Ascending aorta (tissue), 2 donors: Measurements from ENCODE around the gene EMX2. TPM values are rescaled to one million over a fixed set of nuclear protein-coding genes. Genes with fewer than 3 reads are reported as not detected.
"Not testable (repeated sequence)": the region's sequence is repeated elsewhere in the genome, so short reads cannot be mapped to it uniquely, and the experiment has no call there.

ENCODE experiments used
- DNase-seq, 2 donors: peaks; one replicate each; pipeline ENCODE4 v3.0.0-alpha.2; 2019; ENCODE audit warnings: low spot score in 2 of 2
- H3K27ac ChIP-seq, 2 donors: fragments of 200-600 bp; sonication (generic); one replicate each; pipeline ENCODE4 v1.5.1; 2016 to 2017; ENCODE audit warnings: mild to moderate bottlenecking in 1 of 2
- H3K27me3 ChIP-seq: fragments of 200-600 bp; sonication (generic); one replicate; pipeline ENCODE4 v1.5.1; 2017
- H3K36me3 ChIP-seq, 2 donors: fragments of 200-600 bp; sonication (generic); one replicate each; pipeline ENCODE4 v1.5.1; 2016
- H3K4me1 ChIP-seq, 2 donors: fragments of 200-600 bp; sonication (generic); one replicate each; pipeline ENCODE4 v1.5.1; 2016 to 2017; ENCODE audit warnings: mild to moderate bottlenecking in 1 of 2
- H3K4me3 ChIP-seq, 2 donors: fragments of 200-600 bp; sonication (generic); one replicate each; pipeline ENCODE4 v1.5.1; 2016 to 2017; ENCODE audit warnings: mild to moderate bottlenecking in 1 of 2
- H3K9me3 ChIP-seq, 2 donors: fragments of 200-600 bp; sonication (generic); one replicate each; pipeline ENCODE4 v1.5.1; 2016
- CTCF ChIP-seq, 3 experiments: fragments of 200-600 bp in 2 of 3; fragments of 450-650 bp in 1 of 3; sonication (generic) in 2 of 3; IDR thresholded peaks; one replicate each; pipeline ENCODE4 v1.5.1; 2016 to 2019; ENCODE audit warnings: antibody characterized with exemption in 3 of 3, mild to moderate bottlenecking in 1 of 3, moderate library complexity in 1 of 3
- intact Hi-C: fragments of 100-400 bp; cut with DNase I; formaldehyde crosslinking; loops from one replicate; pipeline ENCODE4 v1.15.1; 2023
- total RNA-seq: library from RNA; depleted of rRNA; stranded (reverse); fragments of >200 nt; gene quantifications from one replicate; pipeline ENCODE4 v1.1.0, GENCODE V29; 2016

The EMX2 gene
- total RNA-seq, 1 donor from 2014 or later, result not detected

- Histone ChIP-seq H3K9me3 (no peaks in the 10 kb centered on the region), H3K36me3 (no peaks in the 10 kb centered on the region), H3K4me1 (no peaks in the 10 kb centered on the region), H3K4me3 (no peak overlapping the region), H3K27ac (no peak overlapping the region), H3K27me3 (no peaks in the 10 kb centered on the region)
- intact Hi-C loops, result no loop called here
- no peak for DNase-seq
- no peak for TF ChIP-seq CTCF (IDR thresholded peaks at IDR 0.05)
Observed at GRCh38 chr10:117574498-117575146, 32.1 kb downstream of the EMX2 start.

DNA sequence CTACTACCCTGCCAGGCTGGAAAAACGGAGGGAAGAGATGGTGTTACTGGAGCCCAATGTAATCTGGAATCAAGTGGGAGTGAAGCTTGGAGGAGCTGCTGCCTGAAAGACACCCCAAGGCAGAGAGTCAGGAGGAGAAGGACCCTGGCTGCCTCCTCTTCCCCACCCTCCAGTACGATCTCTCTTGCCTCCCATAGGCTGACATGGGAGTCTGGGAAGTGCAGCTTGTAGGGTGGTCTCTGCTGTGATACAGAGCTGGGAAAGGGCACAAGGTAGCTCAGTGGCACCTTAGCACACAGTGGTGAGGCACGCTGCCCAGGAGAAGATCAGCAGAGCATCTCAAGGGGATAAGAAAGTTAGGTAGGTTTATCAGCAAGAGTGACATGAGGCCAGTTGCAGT lies 35.9 kb downstream of the EMX2 start:
- TF ChIP-seq CTCF (IDR thresholded peaks at IDR 0.05), result no peak
- intact Hi-C loops, result no loop called here
- no peak for DNase-seq

GRCh38 chr10:117578999-117579590 lies 36.5 kb downstream of the EMX2 start:
- Histone ChIP-seq H3K4me1 (no peaks in the 10 kb centered on the region), H3K36me3 (no peaks in the 10 kb centered on the region), H3K4me3 (no peak overlapping the region), H3K27me3 (no peaks in the 10 kb centered on the region), H3K9me3 (no peaks in the 10 kb centered on the region), H3K27ac (no peak overlapping the region)
- no peak for TF ChIP-seq CTCF (IDR thresholded peaks at IDR 0.05)
- intact Hi-C loops, result no loop called here
- no peak for DNase-seq

More for the DNA sequence above, 35.9 kb downstream of the EMX2 start:
- Histone ChIP-seq H3K27ac (no peak overlapping the region), H3K27me3 (no peaks in the 10 kb centered on the region), H3K4me3 (no peak overlapping the region), H3K9me3 (no peaks in the 10 kb centered on the region), H3K4me1 (no peaks in the 10 kb centered on the region), H3K36me3 (no peaks in the 10 kb centered on the region)

GRCh38 chr10:117581961-117582360 lies 39.4 kb downstream of the EMX2 start:
- Histone ChIP-seq H3K9me3 (no peaks in the 10 kb centered on the region), H3K27ac (no peak overlapping the region), H3K36me3 (no peaks in the 10 kb centered on the region), H3K27me3 (no peaks in the 10 kb centered on the region), H3K4me1 (no peaks in the 10 kb centered on the region), H3K4me3 (no peak overlapping the region)
- no peak for DNase-seq
- intact Hi-C loops, result no loop called here
- TF ChIP-seq CTCF (IDR thresholded peaks at IDR 0.05), result no peak

GRCh38 chr10:117584831-117585230 lies 42.3 kb downstream of the EMX2 start:
- H3K27me3 ChIP-seq, H3K9me3 ChIP-seq, H3K4me1 ChIP-seq, H3K36me3 ChIP-seq, intact Hi-C loops, DNase-seq, H3K4me3 ChIP-seq, H3K27ac ChIP-seq: not testable (repeated sequence)

DNA sequence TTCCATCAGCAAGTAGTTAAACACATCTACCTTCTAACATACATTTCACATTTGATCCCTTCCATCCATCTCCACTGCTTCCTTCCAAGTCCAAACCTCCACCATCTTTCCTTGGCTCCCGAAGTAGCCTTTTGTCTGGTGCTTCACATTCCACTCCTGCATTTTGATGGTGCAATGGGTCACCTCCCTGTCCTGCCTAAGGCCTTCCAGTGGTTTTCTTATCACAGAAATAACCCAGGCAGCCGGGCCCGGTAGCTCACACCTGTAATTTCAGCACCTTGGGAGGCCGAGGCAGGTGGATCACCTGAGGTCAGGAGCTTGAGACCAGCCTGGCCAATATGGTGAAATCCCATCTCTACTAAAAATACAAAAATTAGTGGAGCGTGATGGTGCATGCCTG lies 44.5 kb downstream of the EMX2 start:
- H3K27ac ChIP-seq, result no peak overlapping the region
- no peaks in the 10 kb centered on the region for H3K4me1 ChIP-seq
- no peaks in the 10 kb centered on the region for H3K36me3 ChIP-seq
- H3K27me3 ChIP-seq, result no peaks in the 10 kb centered on the region
- intact Hi-C loops, result no loop called here
- H3K9me3 ChIP-seq, result no peaks in the 10 kb centered on the region
- DNase-seq, result no peak
- H3K4me3 ChIP-seq, result no peak overlapping the region
- no peak for TF ChIP-seq CTCF (IDR thresholded peaks at IDR 0.05)
